NT2/D1 (cell line): ENCODE measurements around the gene RAB26.
"Not testable (repeated sequence)": the region's sequence is repeated elsewhere in the genome, so short reads cannot be mapped to it uniquely, and the experiment has no call there.

ENCODE experiments used
- YY1 ChIP-seq: IDR thresholded peaks from 2 replicates; pipeline ENCODE4 v1.6.1; 2011; ENCODE audit not compliant: insufficient read length, insufficient read depth
- ZNF274 ChIP-seq: IDR thresholded peaks from 2 replicates; pipeline ENCODE4 v1.6.1; 2011; ENCODE audit warnings: mild to moderate bottlenecking, low read depth, low read length

GRCh38 chr16:2114225-2114624 is 34.2 kb upstream of the RAB26 start:
- not testable (repeated sequence) for TF ChIP-seq YY1, ZNF274
